Upper lobe of left lung (tissue), 6 donors: ENCODE measurements around the gene PFN4. TPM values are rescaled to one million over a fixed set of nuclear protein-coding genes. Genes with fewer than 3 reads are reported as not detected.
A peak's percentile ranks its signal among the peaks of the same experiment; 100 is the strongest.

Source experiments
- ATAC-seq, 2 donors: fragments of 200-7000 bp; cut with Tn5 transposase; one replicate each; pipeline ENCODE4 v1.9.1; 2022; ENCODE audit warnings: mild to moderate bottlenecking in 2 of 2, moderate library complexity in 2 of 2; ENCODE audit not compliant: low FRiP score in 2 of 2
- DNase-seq, 2 donors: peaks; one replicate each; pipeline ENCODE4 v3.0.0-alpha.2; 2019 to 2020
- H3K27ac ChIP-seq, 4 donors: fragments of 200-600 bp; sonication (generic); one replicate each; pipeline ENCODE4 v1.5.1; 2016 to 2019
- H3K27me3 ChIP-seq, 4 donors: fragments of 200-600 bp; sonication (generic); one replicate each; pipeline ENCODE4 v1.5.1; 2017 to 2019
- H3K36me3 ChIP-seq, 4 donors: fragments of 200-600 bp; sonication (generic); one replicate each; pipeline ENCODE4 v1.5.1; 2016 to 2019
- H3K4me1 ChIP-seq, 4 donors: fragments of 200-600 bp; sonication (generic); one replicate each; pipeline ENCODE4 v1.5.1; 2018 to 2019
- H3K4me3 ChIP-seq, 4 donors: fragments of 200-600 bp; sonication (generic); one replicate each; pipeline ENCODE4 v1.5.1; 2017 to 2019; ENCODE audit warnings: mild to moderate bottlenecking in 2 of 4, moderate library complexity in 1 of 4
- H3K9me3 ChIP-seq, 4 donors: fragments of 200-600 bp; sonication (generic); one replicate each; pipeline ENCODE4 v1.5.1; 2018 to 2019
- CTCF ChIP-seq, 6 experiments: fragments of 450-650 bp in 4 of 6; fragments of 200-600 bp in 2 of 6; sonication (generic) in 2 of 6; IDR thresholded peaks; one replicate each; pipeline ENCODE4 v1.5.1; 2016 to 2019; ENCODE audit warnings: antibody characterized with exemption in 6 of 6
- EP300 ChIP-seq, 4 donors: sonication (generic); formaldehyde crosslinking; IDR thresholded peaks; one replicate each; pipeline ENCODE4 v1.5.1; 2017; ENCODE audit warnings: antibody characterized with exemption in 4 of 4, control low read depth in 2 of 4
- POLR2A ChIP-seq, 4 donors: fragments of 450-650 bp; IDR thresholded peaks; one replicate each; pipeline ENCODE4 v1.5.1; 2016 to 2017; ENCODE audit warnings: antibody characterized with exemption in 4 of 4, mild to moderate bottlenecking in 2 of 4
- POLR2AphosphoS5 ChIP-seq, 2 donors: sonication (generic); formaldehyde crosslinking; IDR thresholded peaks; one replicate each; pipeline ENCODE4 v1.5.1; 2017; ENCODE audit warnings: antibody characterized with exemption in 2 of 2
- WGBS, 2 donors: methylation state at CpG; one replicate each; pipeline ENCODE4 v1.1.5; 2017 to 2018; 5-methylcytosine and 5-hydroxymethylcytosine counted together
- total RNA-seq, 6 donors: library from RNA; depleted of rRNA in 4 of 6; stranded (reverse); fragments of >200 nt in 4 of 6; gene quantifications; one replicate each; pipeline versions ENCODE4 v1.1.0 to v1.2.1, GENCODE V29; 2016 to 2021
- donor health status: DM: no; HTN: no; CAD: no; lungs with moderate emphysema.
- donor health status: DM: no; HTN: yes; CAD: no; lungs with severe emphysema.

The PFN4 gene
- total RNA-seq, 6 donors from 2014 or later = 0.54 TPM; not detected in 4

- 11% methylated on average over 7 to 8 of the region's 9 CpGs for WGBS, 2 donors
- ATAC-seq (no peak), DNase-seq (no peak)
- peaks cover 10 to 15% (median 12%) of the 10 kb centered on the region in 4 donors for H3K4me1 ChIP-seq
- H3K9me3 ChIP-seq = no peaks in the 10 kb centered on the region
- H3K27ac ChIP-seq = peak overlapping the region; percentile 89 to 94 (median 90)
- TF ChIP-seq CTCF (IDR thresholded peaks at IDR 0.05) (no peak), POLR2A (IDR thresholded peaks at IDR 0.05) (no peak), POLR2AphosphoS5 (IDR thresholded peaks at IDR 0.05) (no peak), EP300 (IDR thresholded peaks at IDR 0.05) (no peak)
- no peaks in the 10 kb centered on the region for H3K27me3 ChIP-seq
- no peaks in the 10 kb centered on the region for H3K36me3 ChIP-seq
- peak overlapping the region; percentile 53 to 80 (median 69) for H3K4me3 ChIP-seq
These were observed 917 bp upstream of the PFN4 start for GRCh38 chr2:24123922-24124580.

- Histone ChIP-seq H3K4me3 (peak overlapping the region; percentile 53 to 80 (median 69)), H3K9me3 (no peaks in the 10 kb centered on the region), H3K36me3 (no peaks in the 10 kb centered on the region), H3K27ac (peak overlapping the region; percentile 89 to 94 (median 90)), H3K27me3 (no peaks in the 10 kb centered on the region), H3K4me1 (peaks cover 10 to 15% (median 12%) of the 10 kb centered on the region in 4 donors)
- no peak for TF ChIP-seq EP300 (IDR thresholded peaks at IDR 0.05)
- TF ChIP-seq POLR2A (IDR thresholded peaks at IDR 0.05) = no peak
- TF ChIP-seq POLR2AphosphoS5 (IDR thresholded peaks at IDR 0.05) = no peak
- no peak for TF ChIP-seq CTCF (IDR thresholded peaks at IDR 0.05)
- ATAC-seq (no peak), DNase-seq (no peak)
- WGBS, 2 donors = 9 to 14% methylated on average over 10 to 15 of the region's 15 CpGs
These were observed 554 bp downstream of the PFN4 start for GRCh38 chr2:24122366-24123194.

GRCh38 chr2:24121469-24121868 lies 1.7 kb downstream of the PFN4 start:
- ATAC-seq (no peak), DNase-seq (no peak)
- WGBS, 2 donors = 62 to 79% methylated on average over 4 of the region's 4 CpGs
- no peaks in the 10 kb centered on the region for H3K36me3 ChIP-seq
- peaks cover 10 to 15% (median 12%) of the 10 kb centered on the region in 4 donors for H3K4me1 ChIP-seq
- no peak overlapping the region for H3K4me3 ChIP-seq
- TF ChIP-seq CTCF (IDR thresholded peaks at IDR 0.05) = no peak
- TF ChIP-seq POLR2A (IDR thresholded peaks at IDR 0.05) = no peak
- TF ChIP-seq POLR2AphosphoS5 (IDR thresholded peaks at IDR 0.05) = no peak
- TF ChIP-seq EP300 (IDR thresholded peaks at IDR 0.05) = no peak
- H3K9me3 ChIP-seq = no peaks in the 10 kb centered on the region
- no peak overlapping the region for H3K27ac ChIP-seq
- no peaks in the 10 kb centered on the region for H3K27me3 ChIP-seq

- TF ChIP-seq POLR2AphosphoS5 (IDR thresholded peaks at IDR 0.05) (no peak), CTCF (IDR thresholded peaks at IDR 0.05) (no peak), EP300 (IDR thresholded peaks at IDR 0.05) (no peak), POLR2A (IDR thresholded peaks at IDR 0.05) (no peak)
- ATAC-seq = no peak
- H3K4me1 ChIP-seq = peaks cover 10 to 15% (median 12%) of the 10 kb centered on the region in 4 donors
- WGBS, 2 donors = 80 to 88% methylated on average over 5 of the region's 5 CpGs
- H3K4me3 ChIP-seq = no peak overlapping the region
- no peak for DNase-seq
- no peaks in the 10 kb centered on the region for H3K36me3 ChIP-seq
- H3K27ac ChIP-seq = no peak overlapping the region
- H3K27me3 ChIP-seq = no peaks in the 10 kb centered on the region
- no peaks in the 10 kb centered on the region for H3K9me3 ChIP-seq
These were observed 2.1 kb downstream of the PFN4 start for GRCh38 chr2:24121066-24121465.
